Neural cell (in vitro differentiated cells): ENCODE measurements around the gene ATP9B.

Experiments used
- EP300 ChIP-seq: fragments of 450-650 bp; conservative IDR thresholded peaks from 2 replicates; pipeline ENCODE4 v1.6.1; 2014; ENCODE audit warnings: antibody characterized with exemption, mild to moderate bottlenecking, moderate library complexity; ENCODE audit not compliant: poor library complexity, severe bottlenecking
- EZH2 ChIP-seq: fragments of 200-600, 300-800 bp; shearing (Covaris generic), sonication (generic); IDR thresholded peaks from 2 replicates; pipeline ENCODE4 v1.6.1; 2014; ENCODE audit warnings: antibody characterized with exemption, low read length, borderline replicate concordance, mild to moderate bottlenecking; ENCODE audit not compliant: insufficient read depth, poor library complexity, severe bottlenecking

DNA sequence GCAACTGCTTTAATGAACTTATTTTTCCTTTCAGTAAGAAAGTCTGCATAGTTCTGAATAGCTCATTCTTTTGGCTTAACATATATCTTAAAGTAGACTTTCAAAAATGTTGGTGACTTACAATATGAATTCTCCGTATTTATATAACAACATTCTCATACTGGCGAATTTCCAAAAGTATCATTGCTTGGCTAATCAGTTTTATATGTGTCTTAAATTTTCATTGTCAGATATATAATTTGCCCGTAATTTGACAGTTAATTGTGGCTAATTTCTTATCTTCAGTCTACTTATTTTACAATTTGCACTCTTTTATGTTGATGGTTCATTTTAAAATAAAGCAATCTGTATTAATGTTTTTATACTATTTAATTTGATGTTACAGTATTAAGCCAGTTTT lies 144.9 kb downstream of the ATP9B start:
- TF ChIP-seq EP300 = no peak
- no peak for TF ChIP-seq EZH2
